GM21447 (cell line): ENCODE data around the gene RNF130.
"Not testable (repeated sequence)": the region's sequence is repeated elsewhere in the genome, so short reads cannot be mapped to it uniquely, and the experiment has no call there.

Experiments used
- ATAC-seq: cut with Tn5 transposase; IDR thresholded peaks from one replicate; pipeline ENCODE4 v1.9.1; 2021; ENCODE audit not compliant: unreplicated experiment

RNF130 gene

GRCh38 chr5:180026320-180026719, 45.2 kb downstream of the RNF130 start:
- ATAC-seq, result no peak

GRCh38 chr5:180021900-180022299, 49.7 kb downstream of the RNF130 start:
- ATAC-seq, result no peak

DNA sequence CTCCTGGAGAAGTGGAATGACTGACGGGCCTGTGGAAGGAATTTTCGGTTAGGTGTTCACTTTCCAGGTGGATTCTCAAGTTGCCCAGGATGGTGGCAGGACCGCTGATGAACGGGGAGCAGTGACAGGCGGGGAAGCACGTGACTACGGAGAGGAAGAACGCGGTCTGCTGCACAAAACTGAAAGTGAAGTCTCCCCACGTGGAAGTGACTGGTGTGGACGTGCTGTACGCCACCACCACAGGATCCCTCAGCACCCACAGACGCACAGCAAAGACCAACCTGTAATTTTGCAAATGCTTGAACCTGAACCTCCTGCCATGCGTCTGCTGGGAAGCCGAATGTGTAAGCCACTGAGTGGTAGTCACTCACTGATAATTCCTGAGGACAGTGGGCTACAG, 51.4 kb downstream of the RNF130 start:
- ATAC-seq, result no peak

DNA sequence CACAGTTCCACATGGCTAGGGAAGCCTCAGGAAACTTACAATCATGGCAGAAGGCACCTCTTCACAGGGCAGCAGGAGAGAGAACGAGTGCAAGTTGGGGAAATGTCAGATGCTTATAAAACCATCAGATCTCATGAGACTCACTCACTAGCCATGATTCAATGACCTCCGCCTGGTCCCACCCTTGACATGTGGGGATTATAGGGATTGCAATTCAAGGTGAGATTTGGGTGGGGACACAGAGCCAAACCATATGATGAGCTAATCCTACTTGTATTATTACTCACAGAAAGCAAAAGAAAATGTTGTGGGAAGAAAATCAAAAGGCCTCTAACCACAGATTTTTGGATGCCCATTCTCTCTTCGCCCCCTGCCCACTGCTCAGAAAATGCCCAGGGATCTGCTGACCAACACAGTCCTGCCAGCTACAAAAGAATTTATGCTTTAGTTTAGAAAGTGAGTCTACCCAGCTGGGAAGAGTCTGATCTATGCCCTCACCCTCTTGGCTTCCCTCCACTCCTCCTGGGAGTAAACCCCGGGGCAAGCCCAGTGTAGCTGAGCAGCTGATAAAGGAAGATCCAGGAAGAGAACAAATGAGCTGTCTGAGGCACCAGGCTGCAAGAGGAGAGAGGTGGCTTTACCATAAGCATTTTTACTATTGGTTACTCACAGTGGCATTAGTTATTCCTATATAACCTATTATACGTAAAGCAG, 53.1 kb downstream of the RNF130 start:
- no peak for ATAC-seq

DNA sequence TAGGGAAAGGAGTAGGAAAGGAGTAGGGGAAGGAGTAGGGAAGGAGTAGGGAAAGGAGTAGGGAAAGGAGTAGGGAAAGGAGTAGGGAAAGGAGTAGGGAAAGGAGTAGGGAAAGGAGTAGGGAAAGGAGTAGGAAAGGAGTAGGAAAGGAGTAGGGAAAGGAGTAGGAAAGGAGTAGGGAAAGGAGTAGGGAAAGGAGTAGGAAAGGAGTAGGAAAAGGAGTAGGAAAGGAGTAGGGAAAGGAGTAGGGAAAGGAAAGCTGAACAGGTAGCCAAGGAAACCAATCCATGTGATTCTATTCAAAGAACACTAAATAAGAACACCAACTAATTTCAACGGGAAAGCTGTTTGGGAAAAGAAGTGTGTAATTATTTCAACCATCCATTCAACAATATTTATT, 56.0 kb downstream of the RNF130 start:
- not testable (repeated sequence) for ATAC-seq

GRCh38 chr5:180013678-180014077, 57.9 kb downstream of the RNF130 start:
- no peak for ATAC-seq

GRCh38 chr5:180012316-180012715, 59.2 kb downstream of the RNF130 start:
- ATAC-seq, result no peak

- no peak for ATAC-seq
Measured at GRCh38 chr5:180010636-180011035, 60.9 kb downstream of the RNF130 start.

DNA sequence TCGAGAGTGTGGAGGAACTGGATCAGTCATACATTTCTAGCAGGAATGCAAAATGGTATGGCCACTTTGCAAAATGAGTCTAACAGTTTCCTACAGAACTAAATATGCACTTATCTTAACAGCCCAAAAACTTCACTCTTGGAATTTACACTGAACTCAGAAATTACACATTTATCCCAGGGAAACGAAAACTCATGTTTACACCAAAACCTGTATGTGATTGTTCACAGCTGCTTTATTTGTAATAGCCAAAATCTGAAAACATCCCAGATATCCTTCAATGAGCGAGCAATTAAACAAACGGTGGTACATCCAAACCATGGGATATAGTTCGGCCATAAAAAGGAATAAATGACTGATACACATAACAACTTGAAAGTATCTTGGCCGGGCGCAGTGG, 62.0 kb downstream of the RNF130 start:
- no peak for ATAC-seq

DNA sequence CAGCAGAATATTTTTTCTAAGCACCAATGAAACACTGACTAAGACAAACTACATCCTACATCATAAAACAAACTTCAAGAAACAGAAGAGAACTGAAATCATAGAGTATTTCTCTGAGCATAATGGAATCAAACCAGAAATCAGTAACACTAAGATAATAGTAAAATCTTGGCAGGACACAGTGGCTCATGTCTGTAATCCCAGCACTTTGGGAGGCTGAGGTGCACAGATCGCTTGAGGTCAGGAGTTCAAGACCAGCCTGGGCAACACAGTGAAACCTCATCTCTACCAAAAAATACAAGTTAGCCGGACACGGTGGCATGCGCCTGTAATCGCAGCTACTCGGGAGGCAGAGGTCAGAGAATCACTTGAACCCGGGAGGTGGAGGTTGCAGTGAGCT, 63.1 kb downstream of the RNF130 start:
- no peak for ATAC-seq

DNA sequence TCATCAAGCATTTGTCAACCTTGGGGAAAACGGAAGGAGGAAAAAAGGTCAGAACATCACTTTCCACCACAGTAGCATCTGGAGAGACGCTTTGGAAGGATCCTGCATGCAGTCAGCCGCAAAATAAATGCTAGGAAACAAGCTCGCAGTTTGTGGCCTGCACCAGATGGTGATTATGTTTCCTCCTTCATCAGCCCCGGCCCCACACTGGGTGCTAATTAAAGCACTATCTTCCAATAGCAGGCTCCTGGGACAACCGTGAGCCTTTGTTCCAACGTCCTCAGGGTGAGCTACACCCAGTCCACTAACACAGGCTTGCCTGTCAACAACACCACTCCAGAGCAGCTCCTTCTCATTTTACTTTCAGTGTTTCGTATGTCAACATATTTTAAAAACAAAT, 64.0 kb downstream of the RNF130 start:
- no peak for ATAC-seq

- ATAC-seq, result no peak
Measured at GRCh38 chr5:180006141-180006540, 65.4 kb downstream of the RNF130 start.

DNA sequence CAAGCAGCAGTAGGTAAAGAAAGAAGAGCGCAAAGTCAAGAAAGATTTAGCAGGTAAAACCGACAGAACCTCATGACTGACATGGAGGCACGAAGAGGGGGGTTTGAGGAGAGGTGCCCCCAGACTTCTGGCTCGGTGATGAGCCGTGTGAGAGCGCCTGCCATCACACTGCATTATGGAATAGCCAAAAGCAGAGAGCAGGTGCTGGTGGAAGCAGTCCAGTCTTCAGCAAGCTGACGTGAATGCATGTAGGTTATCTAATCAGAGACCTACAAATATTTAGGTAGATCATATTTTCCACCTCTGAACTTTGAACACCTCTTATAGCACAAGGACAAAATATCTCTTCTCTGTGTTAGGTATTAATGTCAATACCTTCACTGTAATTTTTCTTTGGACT, 68.4 kb downstream of the RNF130 start:
- no peak for ATAC-seq

DNA sequence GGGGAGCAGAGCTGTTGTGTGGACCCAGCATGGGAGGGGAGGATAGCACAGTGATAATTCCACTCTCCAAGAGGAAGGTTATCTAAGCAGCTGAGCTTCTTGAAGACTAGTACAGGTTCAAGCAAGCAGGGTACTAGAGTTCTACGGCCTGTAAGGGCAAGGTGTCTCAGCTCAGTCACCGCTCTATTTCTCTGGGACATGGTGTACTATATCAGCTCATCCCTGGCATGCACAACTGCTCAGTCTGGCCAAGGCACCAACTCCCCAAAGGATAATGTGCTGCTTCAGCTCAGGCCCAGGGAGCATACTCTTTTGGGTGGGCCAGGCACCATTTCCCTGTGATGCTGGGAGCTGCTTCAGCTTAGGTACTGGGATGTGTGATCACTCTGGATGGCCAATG, 69.8 kb downstream of the RNF130 start:
- ATAC-seq, result no peak

DNA sequence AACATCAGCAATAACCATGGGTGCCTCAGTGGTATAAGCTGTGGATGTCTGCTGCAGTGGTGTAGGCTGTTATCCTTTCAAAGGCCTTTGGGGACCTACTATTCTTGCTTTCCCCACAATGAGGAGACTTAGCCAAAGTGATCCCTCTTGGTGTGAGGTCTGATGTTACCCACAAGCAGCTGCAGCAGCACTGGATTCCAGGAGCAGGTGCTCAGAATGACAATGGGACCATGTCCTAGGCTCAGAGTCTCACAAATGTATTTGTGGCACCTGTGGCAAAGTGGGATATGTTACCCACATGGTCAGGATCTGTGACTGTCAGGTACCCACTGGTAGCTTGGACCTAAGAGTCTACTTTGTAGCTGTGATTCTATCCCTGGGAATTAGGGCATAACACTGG, 70.4 kb downstream of the RNF130 start:
- no peak for ATAC-seq

DNA sequence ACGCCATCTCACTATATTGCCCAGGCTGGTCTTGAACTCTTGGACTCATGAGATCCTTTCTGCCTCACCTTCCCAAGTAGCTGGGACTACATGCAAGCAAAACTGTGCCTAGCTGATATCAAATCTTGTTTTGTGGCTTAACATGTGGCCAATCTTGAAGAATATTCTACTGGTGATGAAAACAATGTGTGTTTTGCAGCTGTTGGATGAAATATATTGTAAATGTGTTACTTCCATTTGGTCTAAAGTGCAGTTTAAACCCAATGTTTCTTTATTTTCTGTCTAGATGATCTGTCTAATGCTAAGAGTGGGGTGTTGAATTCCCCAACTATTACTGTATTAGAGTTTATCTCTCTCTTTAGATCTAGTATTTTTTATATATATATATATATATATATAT, 73.1 kb downstream of the RNF130 start:
- ATAC-seq, result no peak

DNA sequence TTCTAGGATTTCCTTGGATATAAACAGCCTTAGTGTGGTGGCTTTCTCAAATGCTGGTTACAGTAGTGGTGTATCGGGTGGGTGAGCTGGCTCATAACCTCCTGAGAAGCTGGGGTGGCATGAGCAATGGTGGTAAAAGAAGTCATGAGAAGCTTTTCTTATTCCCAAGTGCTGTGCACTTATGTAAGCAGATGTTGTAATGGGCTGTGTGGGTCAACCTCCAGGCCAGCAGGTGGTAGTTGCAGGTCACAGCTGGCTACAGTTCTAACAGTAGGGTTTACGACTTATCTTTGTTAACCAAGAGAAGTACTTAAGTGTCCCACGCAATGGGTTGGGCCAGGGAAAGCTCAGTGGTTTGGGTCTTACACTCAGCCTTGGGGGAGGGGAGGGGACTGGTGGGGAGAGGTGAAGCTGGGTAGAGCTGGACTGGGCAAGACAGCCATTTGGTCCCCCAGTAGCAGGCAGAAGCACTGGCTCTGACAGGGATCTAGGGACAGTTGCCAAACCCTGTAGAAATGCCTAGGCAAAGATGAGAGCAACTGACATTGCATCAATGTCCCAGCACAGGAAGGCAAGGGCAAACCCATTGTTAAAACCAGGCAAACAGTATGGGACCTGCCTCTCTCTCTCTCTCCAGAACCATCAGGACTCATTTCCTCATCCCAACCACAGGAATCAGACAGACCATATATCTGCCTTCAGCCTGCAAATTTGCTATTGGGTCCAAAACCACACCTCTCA, 76.8 kb downstream of the RNF130 start:
- no peak for ATAC-seq

DNA sequence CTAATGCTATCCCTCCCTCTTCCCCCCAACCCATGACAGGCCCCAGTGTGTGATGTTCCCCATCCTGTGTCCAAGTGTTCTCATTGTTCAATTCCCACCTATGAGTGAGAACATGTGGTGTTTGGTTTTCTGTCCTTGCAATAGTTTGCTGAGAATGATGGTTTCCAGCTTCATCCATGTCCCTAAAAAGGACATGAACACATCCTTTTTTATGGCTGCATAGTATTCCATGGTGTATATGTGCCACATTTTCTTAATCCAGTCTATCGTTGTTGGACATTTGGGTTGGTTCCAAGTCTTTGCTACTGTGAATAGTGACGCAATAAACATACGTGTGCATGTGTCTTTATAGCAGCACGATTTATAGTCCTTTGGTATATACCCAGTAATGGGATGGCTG, 78.7 kb downstream of the RNF130 start:
- ATAC-seq, result not testable (repeated sequence)

GRCh38 chr5:179991106-179991505, 80.5 kb downstream of the RNF130 start:
- ATAC-seq, result no peak

- ATAC-seq, result not testable (repeated sequence)
Measured at GRCh38 chr5:179990525-179990924, 81.0 kb downstream of the RNF130 start.

DNA sequence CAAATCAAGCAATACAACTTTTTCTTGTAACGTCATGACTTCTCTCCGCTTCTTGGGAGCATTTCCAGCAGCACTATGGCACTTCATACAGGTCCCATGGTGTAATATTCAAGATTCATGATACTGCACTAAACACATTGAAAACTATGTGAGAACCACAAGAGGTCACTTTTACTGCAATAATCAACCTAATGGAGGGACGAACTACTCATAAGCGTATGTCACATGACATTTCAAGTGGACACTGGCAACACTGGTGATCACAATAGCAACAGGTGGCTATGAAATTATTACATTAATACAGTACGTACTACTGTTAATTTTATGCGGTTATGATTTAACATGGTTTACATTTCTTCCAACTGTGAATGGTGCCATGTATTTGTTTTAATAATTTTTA, 85.2 kb downstream of the RNF130 start:
- ATAC-seq, result no peak

- ATAC-seq, result no peak
Measured at GRCh38 chr5:179981636-179982035, 89.9 kb downstream of the RNF130 start.

DNA sequence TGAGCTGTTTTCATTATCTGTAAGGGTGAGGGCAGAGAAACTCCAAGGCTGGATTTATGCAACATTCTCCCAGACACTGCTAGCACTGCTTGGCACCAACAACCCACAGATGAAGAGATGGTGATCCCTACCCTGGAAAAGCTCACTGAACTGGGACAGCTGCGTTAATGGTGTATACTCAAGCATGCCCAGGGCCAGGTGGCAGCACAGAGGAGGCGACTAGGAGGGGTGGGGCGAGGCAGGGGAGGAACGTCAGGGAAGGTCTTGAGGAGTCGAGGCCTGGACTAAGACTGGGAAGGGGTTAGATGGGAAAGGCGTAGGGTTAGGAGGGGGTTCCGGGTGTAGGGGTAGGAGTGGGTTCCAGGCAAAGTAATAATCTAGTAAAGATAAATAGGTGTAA, 90.8 kb downstream of the RNF130 start:
- no peak for ATAC-seq
